Endodermal cell (in vitro differentiated cells): ENCODE results near the gene ATG16L1. TPM values are rescaled to one million over a fixed set of nuclear protein-coding genes. Genes with fewer than 3 reads are reported as not detected.

Experiments used
- DNase-seq: peaks from one replicate; pipeline ENCODE4 v3.0.0-alpha.2; 2017
- H3K27ac ChIP-seq: 2 replicates; pipeline ENCODE4 v1.5.1; 2013; ENCODE audit warnings: mild to moderate bottlenecking, low read depth, low read length, moderate library complexity
- H3K27me3 ChIP-seq: 2 replicates; pipeline ENCODE4 v1.6.1; 2013; ENCODE audit warnings: mild to moderate bottlenecking, low read length, moderate library complexity; ENCODE audit not compliant: insufficient read depth, control insufficient read depth, poor library complexity, severe bottlenecking
- H3K36me3 ChIP-seq: 2 replicates; pipeline ENCODE4 v1.7.0; 2013; ENCODE audit warnings: mild to moderate bottlenecking, low read length, moderate library complexity; ENCODE audit not compliant: control insufficient read depth, insufficient read depth
- H3K4me1 ChIP-seq: one replicate; pipeline ENCODE4 v1.7.0; 2013; ENCODE audit warnings: low read length; ENCODE audit not compliant: control insufficient read depth, insufficient read depth
- H3K4me3 ChIP-seq: 2 replicates; pipeline ENCODE4 v1.5.1; 2013; ENCODE audit warnings: mild to moderate bottlenecking, low read length, moderate library complexity
- H3K9ac ChIP-seq: 2 replicates; pipeline ENCODE4 v1.6.1; 2013; ENCODE audit warnings: mild to moderate bottlenecking, low read length, moderate library complexity; ENCODE audit not compliant: poor library complexity, severe bottlenecking; ENCODE audit errors: extremely low read depth
- H3K9me3 ChIP-seq: 2 replicates; pipeline ENCODE4 v1.6.1; 2013; ENCODE audit warnings: mild to moderate bottlenecking, low read length, moderate library complexity; ENCODE audit not compliant: control insufficient read depth
- H3K27ac Mint-ChIP-seq: 2 replicates; pipeline ENCODE4 v1.8.0; 2020; ENCODE audit warnings: mixed read lengths
- H3K27me3 Mint-ChIP-seq: 2 replicates; pipeline ENCODE4 v1.8.0; 2021; ENCODE audit warnings: mild to moderate bottlenecking, mixed read lengths; ENCODE audit not compliant: insufficient read depth
- H3K36me3 Mint-ChIP-seq: 2 replicates; pipeline ENCODE4 v1.8.0; 2020; ENCODE audit warnings: low read depth, mixed read lengths
- H3K4me1 Mint-ChIP-seq: 2 replicates; pipeline ENCODE4 v1.8.0; 2020; ENCODE audit warnings: mixed read lengths
- H3K4me3 Mint-ChIP-seq: 2 replicates; pipeline ENCODE4 v1.8.0; 2020; ENCODE audit warnings: mild to moderate bottlenecking, moderate library complexity, mixed read lengths
- H3K9me3 Mint-ChIP-seq: 2 replicates; pipeline ENCODE4 v1.8.0; 2020; ENCODE audit warnings: mild to moderate bottlenecking, mixed read lengths
- CTCF ChIP-seq: fragments of 200-600 bp; sonication (generic); conservative IDR thresholded peaks from 2 replicates; pipeline ENCODE4 v1.5.0; 2021; ENCODE audit warnings: antibody characterized with exemption, mild to moderate bottlenecking
- WGBS, 2 experiments: methylation state at CpG; one replicate each; pipeline versions ENCODE4 v1.1.5 to v1.1.7; 2013; ENCODE audit warnings: missing lambda C conversion rate in 2 of 2, mixed read lengths in 1 of 2; ENCODE audit not compliant: insufficient coverage in 1 of 2, insufficient read length in 1 of 2; 5-methylcytosine and 5-hydroxymethylcytosine counted together
- total RNA-seq, 2 donors: library from RNA; stranded (reverse); fragmentation: NEBNext Ultra II Directional in 1 of 2; extraction: Animal tissue kit (Norgen Biotek cat#: 25700) in 1 of 2; gene quantifications; 2 replicates in 1 of 2; 3 replicates in 1 of 2; pipeline ENCODE4 v1.2.1, GENCODE V29; 2021

The ATG16L1 gene
- total RNA-seq, 2 donors from 2014 or later = 29.6 to 31.6 TPM

DNA sequence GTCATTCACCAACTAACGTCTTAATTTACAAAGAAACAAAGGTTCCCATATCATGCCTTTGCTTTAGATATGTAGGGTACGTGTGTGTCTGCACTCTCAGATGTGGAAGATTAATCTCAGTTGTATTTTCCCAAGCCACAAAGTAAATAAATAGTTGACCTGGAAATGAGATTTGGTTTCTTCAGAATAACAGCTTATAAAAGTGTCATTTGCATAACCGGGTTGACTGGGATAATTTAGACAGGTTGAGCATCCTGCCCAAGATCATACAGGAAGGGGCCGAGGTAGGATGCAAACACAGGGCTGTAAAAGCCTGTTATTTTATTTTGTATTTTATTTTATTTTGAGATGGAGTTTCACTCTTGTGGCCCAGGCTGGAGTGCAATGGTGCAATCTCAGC, 19.5 kb downstream of the ATG16L1 start:
- no peak for DNase-seq
- H3K4me3 Mint-ChIP-seq = no peak overlapping the region
- Histone ChIP-seq H3K36me3 (peaks cover 97% of the 10 kb centered on the region), H3K4me3 (no peak overlapping the region), H3K27me3 (no peaks in the 10 kb centered on the region), H3K9me3 (no peaks in the 10 kb centered on the region), H3K27ac (no peak overlapping the region), H3K4me1 (no peaks in the 10 kb centered on the region), H3K9ac (no peak overlapping the region)
- no peak for TF ChIP-seq CTCF
- H3K4me1 Mint-ChIP-seq = peaks cover under 1% of the 10 kb centered on the region
- H3K9me3 Mint-ChIP-seq = no peaks in the 10 kb centered on the region
- WGBS, 2 experiments = 96 to 100% methylated on average over 3 of the region's 4 CpGs
- H3K27me3 Mint-ChIP-seq = no peaks in the 10 kb centered on the region
- no peak overlapping the region for H3K27ac Mint-ChIP-seq
- peaks cover 82% of the 10 kb centered on the region for H3K36me3 Mint-ChIP-seq

DNA sequence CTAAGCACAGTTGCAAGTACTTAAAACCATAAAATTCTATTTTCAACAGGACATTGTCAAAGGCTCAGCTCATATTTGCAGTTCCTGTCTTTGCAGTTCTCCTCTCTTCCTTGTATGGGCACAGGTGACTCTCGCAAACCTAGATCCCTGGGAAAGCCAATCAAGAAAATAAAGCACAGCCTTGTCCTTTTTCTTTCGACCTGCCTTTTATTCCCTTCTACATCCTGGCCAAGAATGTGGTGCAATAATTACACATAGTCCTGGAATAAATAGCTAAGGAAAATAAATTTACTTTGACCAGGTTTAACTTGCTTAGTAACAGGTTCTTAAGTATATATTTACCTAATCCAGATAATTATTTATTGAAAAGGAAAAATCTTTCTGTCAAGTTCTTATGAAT, 20.2 kb downstream of the ATG16L1 start:
- H3K27me3 Mint-ChIP-seq = no peaks in the 10 kb centered on the region
- 96 to 100% methylated on average over 1 to 2 of the region's 2 CpGs for WGBS, 2 experiments
- peaks cover 78% of the 10 kb centered on the region for H3K36me3 Mint-ChIP-seq

GRCh38 chr2:233273120-233273519, 21.6 kb downstream of the ATG16L1 start:
- no peak for TF ChIP-seq CTCF
- no peak overlapping the region for H3K27ac Mint-ChIP-seq
- H3K36me3 ChIP-seq = peaks cover 96% of the 10 kb centered on the region

More for the DNA sequence above, 20.2 kb downstream of the ATG16L1 start:
- Mint-ChIP-seq H3K9me3 (no peaks in the 10 kb centered on the region), H3K4me3 (no peak overlapping the region), H3K27ac (no peak overlapping the region), H3K4me1 (no peaks in the 10 kb centered on the region)
- Histone ChIP-seq H3K9me3 (no peaks in the 10 kb centered on the region), H3K4me1 (no peaks in the 10 kb centered on the region), H3K36me3 (peaks cover 97% of the 10 kb centered on the region), H3K27me3 (no peaks in the 10 kb centered on the region), H3K9ac (no peak overlapping the region), H3K27ac (no peak overlapping the region), H3K4me3 (no peak overlapping the region)
- no peak for DNase-seq
- TF ChIP-seq CTCF = no peak

More at GRCh38 chr2:233273120-233273519, 21.6 kb downstream of the ATG16L1 start:
- Histone ChIP-seq H3K9me3 (no peaks in the 10 kb centered on the region), H3K4me3 (no peak overlapping the region), H3K4me1 (no peaks in the 10 kb centered on the region), H3K27ac (no peak overlapping the region), H3K9ac (no peak overlapping the region), H3K27me3 (no peaks in the 10 kb centered on the region)
- Mint-ChIP-seq H3K36me3 (peaks cover 74% of the 10 kb centered on the region), H3K27me3 (no peaks in the 10 kb centered on the region), H3K4me3 (no peak overlapping the region), H3K9me3 (no peaks in the 10 kb centered on the region), H3K4me1 (no peaks in the 10 kb centered on the region)
- no peak for DNase-seq
- 92 to 100% methylated on average over 2 to 6 of the region's 6 CpGs for WGBS, 2 experiments
